HG02571 (cell line): ENCODE results near the gene FBXO31.
"Not testable (repeated sequence)": the region's sequence is repeated elsewhere in the genome, so short reads cannot be mapped to it uniquely, and the experiment has no call there.

Experiments used
- ATAC-seq: cut with Tn5 transposase; IDR thresholded peaks from one replicate; pipeline ENCODE4 v1.9.1; 2021; ENCODE audit warnings: mild to moderate bottlenecking, moderate library complexity; ENCODE audit not compliant: unreplicated experiment

Gene FBXO31

DNA sequence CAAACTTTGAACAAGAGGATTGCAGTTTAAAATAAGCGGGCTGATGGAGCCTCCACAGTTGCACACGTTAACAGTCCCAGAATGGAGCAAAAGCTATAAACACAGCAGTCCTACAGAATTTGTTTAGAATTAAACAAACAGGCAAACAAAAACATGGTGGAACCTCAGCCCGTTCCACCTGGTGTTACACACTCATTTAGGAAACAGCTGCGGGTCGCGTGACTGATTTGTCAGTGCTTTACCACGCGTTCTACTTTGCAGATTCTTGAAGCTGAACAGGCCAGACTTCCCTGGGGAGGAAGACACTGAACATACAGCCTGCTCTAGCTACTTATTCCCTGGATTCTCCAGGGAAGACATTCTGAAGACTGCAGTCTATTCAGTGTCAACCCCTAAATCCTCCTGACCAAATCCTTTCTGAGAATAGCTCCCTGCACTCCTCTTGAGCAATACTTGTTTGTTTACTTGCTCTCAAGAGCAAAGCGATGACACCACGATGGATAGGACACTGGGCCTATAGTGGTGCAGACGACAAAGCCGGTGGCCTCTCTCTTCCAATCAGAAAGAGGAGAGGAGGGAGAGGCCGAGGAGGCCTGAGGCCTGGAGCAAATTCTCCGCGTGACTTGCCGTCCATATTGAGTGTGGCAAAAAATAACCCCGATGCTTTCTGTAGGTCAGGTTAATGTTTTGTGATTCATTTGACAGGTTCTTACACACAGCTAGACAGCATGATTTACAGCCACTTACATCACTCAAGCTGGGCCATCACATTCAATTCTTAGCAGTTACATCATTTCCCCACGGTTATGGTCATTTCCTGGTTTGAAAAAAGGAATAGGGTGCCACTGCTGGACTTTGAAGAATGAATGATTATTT lies 4.6 kb upstream of the FBXO31 start:
- peak; percentile 40 for ATAC-seq

DNA sequence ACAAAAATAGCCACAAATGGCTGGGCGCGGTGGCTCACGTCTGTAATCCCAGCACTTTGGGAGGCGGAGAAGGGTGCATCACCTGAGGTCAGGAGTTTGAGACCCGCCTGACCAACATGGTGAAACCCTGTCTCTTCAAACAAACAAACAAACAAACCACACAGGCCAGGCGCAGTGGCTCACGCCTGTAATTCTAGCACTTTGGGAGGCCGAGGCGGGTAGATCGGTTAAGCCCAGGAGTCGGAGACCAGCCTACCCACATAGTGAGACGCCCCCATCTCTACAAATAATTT lies 1.2 kb upstream of the FBXO31 start:
- ATAC-seq = not testable (repeated sequence)

DNA sequence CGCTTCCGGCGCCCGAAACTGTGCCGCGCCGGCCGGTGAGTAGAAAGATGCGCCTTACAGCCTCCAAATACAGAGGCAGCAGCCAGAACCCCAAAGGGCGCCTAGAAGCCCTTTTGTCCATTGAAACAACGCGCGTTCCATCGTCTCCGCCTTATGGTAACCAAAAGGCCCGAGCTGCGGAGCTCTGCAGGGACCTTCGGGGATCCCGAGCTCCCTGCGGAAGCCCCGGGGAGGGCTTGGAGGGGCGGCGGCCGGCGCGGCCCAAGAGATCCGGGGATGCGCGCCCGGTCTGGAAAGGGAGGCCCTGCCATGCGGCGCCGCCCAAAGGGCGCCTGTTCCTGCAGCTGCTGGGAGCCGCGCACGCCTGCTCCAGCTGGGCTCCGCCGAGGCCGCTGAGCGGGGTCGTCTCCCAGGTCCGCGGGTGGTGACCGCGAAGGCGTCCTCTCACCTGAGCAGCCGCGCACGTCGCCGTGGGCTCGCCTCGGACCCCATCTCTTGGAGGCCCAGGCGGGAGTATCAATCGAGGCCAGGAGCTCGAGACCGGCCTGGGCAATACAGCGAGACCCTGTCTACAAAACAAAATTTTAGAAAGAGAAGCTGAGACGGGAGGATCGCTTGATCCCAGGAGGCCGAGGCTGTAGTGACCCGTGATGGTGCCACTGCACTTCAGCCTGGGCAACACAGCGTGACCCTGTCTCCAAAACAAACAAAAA lies 742 bp upstream of the FBXO31 start:
- peak; percentile 1 for ATAC-seq

DNA sequence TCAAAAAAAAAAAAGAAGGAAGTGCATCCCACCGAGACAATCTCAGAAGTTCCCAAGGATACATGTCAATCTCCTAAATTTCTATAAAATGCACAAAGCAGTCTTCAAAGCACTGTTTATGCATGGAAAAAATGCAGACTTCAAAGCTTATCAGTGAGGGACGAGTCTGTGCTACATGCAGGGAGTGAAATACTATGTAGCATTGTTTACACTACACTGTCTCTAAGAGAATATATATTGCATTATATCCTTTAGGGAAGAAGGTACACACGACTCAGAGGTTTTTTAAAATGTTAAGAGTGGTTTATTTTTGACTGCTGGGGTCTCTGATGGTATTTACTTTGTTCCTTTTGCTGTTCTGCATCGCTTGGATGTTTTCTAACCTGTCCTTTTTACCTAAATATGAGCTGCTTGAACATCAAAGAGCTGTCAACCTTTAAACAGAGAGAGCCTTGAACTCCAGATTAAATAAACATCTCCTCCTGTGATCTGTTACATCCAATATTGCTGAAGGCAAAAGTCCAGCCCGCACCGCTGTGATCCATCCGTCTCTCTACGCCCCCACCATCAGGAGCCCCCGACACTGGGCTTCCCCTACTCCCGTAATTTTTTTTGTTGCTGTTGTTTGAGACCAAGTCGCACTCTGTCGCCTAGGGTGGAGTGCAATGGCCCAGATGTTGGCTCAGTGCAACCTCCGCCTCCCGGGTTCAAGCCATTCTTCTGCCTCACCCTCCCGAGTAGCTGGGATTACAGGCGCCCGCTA lies 1.4 kb downstream of the FBXO31 start:
- ATAC-seq = no peak

DNA sequence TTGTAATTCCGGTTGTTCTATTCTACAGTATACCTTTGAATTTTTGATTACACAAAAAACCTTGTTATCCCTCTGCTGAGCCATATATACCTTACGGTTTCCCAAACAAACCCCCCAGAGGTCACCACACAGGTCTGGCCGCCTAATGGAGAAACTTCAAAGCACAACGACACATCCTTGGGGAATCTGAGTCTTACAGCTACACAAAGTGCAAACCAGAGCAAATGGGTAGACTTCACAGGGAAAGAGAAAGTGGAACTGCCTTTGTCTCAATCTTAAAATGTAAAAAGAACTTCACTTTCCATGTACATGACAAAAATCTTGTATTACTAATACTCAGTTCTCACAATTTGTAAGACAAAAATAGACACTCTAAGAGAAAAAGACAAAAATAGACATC lies 2.7 kb downstream of the FBXO31 start:
- no peak for ATAC-seq

DNA sequence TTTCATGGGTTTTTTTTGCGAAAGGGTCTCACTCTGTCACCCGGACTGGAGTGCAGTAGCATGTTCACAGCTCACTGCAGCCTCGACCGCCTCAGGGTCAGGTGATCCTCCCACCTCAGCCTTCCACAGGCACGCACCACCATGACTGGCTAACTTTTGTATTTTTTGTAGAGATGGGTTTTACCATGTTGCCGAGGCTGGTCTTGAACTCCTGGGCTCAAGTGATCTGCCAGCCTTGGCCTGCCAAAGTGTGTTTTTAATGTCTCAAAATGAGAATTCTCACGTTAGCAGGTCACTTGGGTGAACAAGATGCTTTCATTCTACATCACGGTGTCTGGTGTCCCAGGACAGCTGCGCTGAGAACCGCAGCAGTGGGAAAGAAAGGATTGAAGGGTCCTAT lies 3.2 kb downstream of the FBXO31 start:
- no peak for ATAC-seq

DNA sequence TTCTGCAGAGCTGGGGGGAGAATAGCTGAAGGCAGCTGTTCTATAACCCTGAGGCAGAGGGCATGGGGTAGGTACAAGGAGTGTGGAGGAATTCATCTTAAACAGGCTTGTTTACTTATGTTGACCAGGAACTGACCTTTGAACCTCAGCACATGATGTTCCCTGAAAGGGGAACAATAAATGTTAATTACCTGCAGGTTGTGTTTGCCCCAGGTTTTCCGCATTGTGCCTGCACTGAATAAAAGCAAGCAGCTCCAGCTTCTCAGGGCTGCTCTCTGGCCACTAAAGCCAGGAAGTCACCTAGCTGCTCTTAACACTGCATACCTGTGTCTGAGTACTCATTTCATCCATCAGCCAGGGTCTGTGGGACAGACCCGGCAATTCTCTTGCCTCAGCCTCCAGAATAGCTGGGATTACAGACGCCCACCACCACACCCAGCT lies 4.2 kb downstream of the FBXO31 start:
- ATAC-seq = not testable (repeated sequence)

DNA sequence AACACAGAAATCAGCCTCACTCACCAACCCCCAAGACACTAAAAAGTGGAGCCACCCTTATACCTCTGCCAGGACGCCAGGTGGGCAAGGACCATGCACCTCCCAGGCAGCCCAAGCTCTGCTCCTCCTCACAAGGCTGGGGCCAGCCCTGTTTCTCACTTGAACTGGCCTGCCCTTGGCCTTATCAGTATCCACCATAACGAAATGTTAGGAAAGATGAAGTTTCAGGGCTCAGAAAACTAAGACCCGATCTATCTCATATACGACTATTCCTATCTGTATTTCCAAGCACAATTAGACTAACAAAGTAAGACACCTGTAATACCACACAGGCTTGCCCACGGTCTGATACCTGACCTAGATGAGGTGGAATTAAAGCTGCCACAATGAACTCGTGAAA lies 6.9 kb downstream of the FBXO31 start:
- no peak for ATAC-seq

DNA sequence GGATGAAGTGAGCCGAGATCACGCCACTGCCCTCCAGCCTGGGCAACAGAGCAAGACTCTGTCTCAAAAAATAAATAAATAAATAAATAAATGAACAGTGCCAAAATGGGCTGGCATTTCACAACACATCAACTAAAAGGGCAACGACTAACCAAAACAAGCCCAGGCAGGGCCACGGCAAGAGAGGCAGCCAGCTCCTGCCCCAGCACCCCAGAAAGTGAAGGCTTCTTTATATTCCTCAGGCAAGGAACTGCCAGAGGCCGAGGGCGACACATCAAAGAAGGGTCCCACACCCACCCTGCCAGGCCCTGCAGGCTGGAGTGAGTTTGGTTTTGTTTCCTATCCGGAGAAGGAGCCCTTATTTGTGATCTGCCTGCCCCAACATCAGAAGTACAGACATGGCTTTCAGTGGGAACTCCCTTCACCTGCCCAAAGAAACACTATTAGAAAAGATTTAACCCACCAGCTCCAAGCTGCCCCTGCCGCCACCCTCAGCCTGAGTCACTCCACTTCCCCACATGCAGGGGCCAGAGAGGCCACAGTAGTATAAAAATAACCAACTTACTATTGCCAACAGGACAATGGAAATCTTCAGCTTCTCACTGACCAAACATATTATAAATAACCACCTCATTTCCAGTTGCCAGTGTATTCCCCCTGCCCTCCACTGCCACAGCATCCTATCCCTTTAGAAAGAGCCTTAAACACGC lies 8.0 kb downstream of the FBXO31 start:
- no peak for ATAC-seq

DNA sequence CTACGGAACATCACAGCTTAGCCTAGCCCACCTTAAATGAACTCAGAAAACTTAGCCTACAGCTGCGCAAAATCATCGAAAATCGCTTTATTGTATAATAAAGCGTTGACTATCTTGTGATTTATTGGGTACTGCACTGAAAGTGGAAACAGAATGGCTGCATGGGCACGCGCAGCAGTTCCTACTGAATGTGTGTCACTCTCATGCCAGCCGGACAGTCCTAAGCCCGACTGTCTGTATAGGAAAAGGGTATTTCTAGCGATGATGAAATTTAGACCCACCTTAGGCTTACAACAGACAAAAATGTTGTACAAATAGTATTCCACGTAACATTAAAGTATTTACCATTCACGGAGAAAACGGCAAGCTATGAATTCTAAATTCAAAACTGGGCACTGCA lies 9.3 kb downstream of the FBXO31 start:
- no peak for ATAC-seq

DNA sequence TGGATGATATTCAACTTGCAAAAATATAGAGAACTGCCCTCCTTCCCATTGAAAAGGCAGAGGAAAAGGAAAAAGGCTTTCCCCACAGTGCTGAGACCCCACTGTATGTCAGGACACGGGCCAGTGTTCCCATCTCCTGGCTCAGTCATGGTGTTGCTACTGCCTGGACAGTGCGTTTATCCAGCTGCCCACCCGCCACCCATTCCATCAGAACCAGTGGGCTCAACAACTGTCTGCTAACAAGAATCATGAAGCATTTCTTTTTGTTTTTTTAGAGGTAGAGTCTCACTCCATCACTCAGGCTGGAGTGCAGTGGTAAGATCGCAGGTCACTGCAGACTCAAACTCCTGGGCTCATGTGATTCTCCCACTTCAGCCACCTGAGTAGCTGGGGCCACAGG lies 11.3 kb downstream of the FBXO31 start:
- ATAC-seq = no peak

DNA sequence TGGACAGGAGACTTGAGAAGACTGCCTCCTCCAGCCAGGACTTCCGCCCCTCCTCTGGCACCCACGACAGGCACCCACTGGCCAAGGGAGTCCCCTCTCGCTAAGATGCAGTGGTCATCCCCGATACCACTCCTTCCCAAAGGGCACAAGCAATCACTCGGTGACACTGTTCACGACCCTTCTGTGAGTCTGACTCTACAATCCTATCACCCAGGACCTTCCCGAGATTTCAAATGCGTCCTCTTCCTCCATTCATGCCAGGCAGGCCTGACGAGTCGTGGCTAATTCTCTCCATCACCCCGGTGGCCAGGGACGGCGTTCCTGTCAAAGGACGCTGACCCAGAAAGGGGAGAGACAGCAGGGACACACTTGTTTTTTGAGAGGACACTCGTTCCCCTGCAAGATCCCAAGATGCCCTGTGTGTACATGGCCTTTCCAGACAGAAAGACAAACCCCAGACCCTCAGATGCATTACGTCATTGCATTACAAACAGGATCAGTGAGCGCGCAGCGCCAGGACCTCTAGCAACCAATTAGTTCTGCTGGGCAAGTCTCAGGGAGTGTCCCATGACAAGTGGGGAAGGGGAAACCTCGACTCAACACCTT lies 12.2 kb downstream of the FBXO31 start:
- ATAC-seq = no peak

DNA sequence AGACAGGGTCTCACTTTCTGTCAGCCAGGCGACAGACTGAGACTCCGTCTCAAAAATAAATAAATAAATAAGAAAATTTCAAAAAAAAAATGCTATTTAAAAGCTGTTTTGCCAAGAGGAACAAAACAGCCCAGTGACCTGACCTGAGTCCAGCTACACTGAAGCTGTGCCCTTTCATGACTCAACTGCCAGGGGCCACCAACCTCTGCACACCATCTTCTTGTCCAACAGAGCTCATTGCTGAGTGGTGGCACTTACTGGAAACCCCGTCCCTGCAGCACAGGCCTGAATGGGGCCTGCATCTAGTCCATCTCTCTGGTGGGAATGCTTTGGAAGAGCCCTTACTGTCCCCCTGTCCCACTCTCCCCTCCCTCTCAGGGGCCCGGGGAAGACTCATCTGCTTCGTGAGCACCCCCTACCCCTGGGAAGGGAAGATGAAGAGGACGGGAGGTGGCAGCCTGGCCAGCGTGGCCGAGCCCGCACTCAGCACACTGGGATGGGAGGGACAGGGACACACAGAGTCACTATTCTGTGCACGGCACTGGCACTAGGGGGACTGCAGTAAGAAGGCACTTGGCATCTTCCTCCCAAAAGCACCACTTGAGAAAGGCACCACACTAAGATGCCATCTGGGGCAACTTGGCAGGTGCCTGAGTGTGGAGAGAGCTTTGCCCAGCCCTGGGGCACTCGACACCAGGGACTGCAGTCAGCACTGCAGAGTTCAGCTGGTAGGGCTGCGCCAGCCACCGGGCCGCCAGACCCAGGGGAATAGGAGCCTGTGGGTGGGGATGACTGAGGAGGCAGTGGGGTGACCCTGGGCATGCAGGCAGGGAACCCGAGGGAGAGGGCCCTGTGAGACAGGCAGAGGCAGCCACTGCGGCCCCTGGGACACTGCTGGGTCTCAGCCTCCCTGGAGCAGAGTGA lies 13.5 kb downstream of the FBXO31 start:
- ATAC-seq = no peak

DNA sequence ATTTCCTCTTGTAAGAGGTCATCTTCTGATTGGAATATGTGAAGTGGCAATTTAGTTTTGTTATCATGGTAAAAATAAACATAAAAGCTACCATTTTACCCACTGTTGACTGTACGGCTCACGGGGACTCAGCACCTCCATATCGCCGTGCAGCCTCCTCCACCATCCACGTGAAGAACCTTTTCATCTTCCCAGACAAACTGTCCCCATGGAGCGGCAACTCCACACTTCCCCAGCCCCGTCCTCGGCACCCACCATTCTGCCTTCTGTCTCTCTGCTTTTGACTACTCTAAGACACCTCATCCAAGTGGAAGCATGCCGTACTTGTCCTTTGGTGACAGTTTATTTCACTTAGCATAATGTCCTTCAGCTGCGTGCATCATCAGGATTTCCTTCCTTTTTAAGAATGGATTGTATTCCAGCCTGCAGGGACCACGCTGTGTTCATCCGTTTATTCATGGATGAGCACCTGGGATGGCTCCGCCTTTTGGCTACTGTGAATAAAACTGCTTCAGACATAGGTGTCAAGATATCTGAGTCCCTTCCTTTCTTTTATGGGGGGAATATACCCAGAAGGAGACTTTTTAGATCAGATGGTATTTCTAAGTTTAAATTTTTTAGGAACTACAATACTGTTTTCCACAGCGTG lies 14.3 kb downstream of the FBXO31 start:
- no peak for ATAC-seq

DNA sequence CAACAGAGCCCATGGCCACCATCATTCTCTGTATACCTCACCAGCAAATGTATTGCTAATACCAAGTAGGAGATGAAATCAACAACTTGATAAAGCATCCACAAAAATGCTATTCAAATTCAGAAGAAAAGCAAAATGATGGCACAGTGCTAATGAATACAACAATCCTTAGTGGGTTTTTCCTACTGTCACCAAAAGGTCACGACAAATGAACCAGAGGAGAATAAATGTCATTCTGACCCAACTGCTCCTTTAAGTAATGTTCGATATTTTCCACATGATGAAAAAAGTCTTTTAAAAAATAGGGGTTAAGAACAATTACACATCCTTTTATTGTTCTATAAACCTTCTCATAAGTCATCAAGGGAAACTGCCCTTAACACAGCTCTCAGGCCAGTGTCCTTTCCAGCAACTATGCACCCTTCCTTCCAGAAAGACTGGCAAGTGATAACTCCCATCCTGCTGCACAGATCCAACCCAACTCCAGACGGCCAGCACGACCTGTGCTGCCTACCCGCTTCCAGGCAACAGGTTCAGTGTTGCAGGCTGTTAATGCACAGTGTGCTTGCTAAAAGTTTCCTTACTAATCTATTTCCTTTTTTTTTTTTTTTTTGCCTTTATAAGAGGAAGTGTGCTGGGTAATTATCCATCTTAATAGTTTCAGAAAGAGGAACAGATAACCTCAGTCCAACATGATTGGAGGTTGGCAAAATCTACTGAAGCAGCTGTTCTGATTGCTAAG lies 15.4 kb downstream of the FBXO31 start:
- ATAC-seq = no peak

DNA sequence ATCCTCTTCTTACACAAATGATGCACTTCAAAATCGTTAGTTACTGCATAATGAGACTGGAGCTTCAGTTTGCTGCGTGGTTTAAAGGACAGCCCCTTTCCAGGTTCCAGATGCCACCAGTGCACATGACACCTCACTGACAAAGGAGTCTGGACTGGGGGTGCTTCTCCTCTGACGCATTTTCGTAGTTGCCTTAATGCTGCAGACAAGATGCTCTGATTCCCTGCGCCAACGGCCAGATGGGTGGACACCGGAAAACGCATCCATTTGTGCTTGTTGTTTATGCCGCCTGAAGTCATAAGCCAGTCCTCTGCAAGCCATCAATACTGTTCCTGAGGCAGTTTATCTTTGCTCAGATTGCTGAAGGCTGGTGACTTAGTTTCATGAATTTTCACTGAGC lies 16.0 kb downstream of the FBXO31 start:
- no peak for ATAC-seq

DNA sequence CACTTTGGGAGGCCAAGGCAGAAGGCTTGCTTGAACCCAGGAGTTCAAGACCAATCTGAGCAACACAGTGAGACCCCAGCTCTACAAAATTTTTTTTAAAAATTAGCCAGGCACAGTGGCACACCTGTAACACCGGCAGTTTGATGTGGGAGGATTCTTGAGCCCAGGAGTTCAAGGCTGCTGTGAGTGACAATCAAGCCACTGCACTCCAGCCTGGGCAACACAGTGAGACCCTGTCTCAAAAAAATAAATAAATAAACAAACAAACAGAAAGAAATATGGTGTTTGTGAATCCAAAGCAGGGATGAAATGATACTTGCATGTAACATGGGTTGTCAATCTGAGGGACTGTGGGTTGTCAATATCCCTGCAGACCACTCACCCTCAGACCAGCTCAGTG lies 16.6 kb downstream of the FBXO31 start:
- ATAC-seq = no peak

DNA sequence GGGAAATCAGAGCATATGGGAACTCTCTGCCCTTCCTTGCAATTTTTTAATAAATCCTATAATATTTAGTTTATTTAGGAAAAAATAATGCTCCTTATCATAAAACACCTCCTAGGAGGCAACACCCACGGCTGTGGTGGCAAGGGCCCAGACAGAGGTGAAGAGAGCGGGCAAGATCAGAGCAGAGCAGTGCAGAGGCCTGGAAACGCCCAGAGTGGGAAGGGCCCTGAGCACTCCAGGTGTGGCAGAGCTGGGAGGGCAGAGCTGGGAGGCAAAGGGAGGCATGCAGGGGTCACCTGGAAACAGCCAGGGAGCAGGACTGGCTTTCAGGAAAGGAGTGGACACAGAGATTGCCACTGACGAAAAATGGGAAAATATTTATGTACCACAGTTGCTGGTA lies 17.3 kb downstream of the FBXO31 start:
- ATAC-seq = no peak
